Pons (tissue), 1 donor: Measurements from ENCODE around the gene GALNT4.

Experiments used
- DNase-seq: peaks from one replicate; pipeline ENCODE4 v3.0.0-alpha.2; 2016; ENCODE audit warnings: low spot score

Gene GALNT4

DNA sequence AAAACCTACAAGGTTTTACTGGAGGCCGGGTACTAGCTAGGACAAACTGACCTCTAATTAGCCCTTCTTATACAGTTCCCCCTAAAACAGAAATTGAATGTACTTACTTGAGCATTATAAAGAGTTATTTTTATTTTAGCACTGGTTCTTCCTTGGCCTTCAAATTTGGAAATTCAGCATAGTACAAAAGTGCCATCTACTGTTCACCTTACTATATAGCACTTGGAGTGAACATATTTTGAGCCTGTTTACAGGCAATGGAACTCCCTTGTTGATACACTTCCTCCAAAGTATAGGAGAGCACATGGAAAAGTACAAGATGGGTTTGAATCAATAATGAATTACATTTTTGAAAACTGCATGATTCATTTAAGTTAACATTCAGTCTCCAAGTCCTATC lies 5.1 kb upstream of the GALNT4 start:
- DNase-seq, result peak; percentile 80

- no peak for DNase-seq
Measured at GRCh38 chr12:89528434-89528833, 3.8 kb upstream of the GALNT4 start.

GRCh38 chr12:89525824-89526770 lies 1.5 kb upstream of the GALNT4 start, which contains the start of gene POC1B:
Gene POC1B (minus strand): TSS chr12:89526047. CDS start chr12:89525895, 152 bp downstream.
- peak; percentile 88 for DNase-seq

DNA sequence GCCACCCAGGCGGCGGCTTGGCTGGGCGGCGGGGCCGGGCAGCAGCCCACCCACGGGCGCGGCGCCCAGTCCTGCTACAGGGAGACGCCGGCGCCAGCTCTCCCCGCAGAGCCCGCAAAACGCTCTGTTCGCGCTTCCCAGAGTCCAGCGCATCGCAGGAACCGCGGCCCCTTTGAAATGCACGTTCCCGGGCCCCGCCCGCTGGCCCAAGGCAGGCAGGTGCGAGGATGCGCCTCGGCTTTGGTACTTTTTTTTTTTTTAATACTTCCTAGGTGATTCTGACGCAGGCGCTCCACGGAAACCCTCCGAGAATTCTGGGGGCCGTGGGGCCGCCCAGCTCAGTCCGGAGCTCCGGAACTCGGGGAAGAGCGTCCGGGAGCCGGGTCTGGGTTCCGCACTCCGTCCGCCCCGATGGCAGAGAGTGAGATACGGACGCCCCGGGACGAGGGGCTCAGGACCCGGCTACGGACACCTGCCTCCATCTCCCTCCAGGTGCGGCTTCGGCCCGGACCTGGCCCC lies 768 bp upstream of the GALNT4 start:
- DNase-seq, result no peak

DNA sequence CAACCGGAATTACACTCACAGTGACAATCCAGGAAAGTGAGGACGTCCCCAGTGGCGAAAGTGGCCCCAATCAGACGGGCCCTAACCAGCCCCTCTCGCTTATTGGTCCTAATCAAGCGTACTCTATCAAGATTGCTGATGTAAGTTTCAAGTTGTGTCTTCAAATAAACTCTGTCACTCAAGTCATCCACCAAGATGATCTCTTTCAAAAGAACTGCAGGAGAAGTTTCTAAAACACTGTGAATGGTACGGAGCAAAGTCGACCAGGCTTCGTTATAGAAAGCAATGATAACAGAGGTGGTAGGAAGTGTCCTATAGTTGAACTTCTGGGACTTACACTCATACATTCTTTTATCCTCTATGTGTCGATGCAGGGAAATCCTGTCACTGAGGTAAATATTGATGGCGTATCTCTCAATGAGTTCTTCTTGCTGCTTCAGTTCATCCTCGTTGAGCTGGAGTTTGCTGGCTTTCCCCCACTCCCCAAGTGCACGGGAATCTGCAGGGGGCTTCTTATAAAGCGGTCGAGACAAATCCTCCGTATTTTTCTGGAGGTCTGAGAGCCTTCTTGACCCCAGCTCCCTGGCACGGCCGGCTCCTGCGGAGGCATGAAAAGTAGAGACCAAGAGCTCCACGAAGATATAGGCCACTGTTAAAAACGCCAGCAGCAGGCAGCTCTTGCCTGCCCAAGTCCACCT lies 604 bp downstream of the GALNT4 start:
- DNase-seq, result peak; percentile 28

DNA sequence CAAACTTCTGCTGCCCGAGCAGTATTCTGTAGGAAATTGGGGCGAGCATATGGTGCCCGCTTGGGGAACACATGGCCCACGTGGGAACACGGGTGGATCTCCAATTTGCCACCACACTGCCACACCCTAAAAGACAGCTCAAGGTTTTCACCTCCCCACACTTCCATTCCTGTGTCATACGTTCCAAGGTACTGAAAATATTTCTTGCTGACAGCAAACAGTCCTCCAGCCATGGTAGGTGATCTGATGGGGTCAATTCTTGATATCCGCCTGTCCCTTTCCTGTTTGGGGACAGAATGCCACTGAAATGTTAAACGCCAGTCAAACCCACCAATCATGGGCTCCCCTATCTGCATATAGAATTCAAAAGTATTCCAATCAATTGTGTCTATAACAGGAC lies 1.2 kb downstream of the GALNT4 start:
- no peak for DNase-seq

- DNase-seq, result no peak
Measured at GRCh38 chr12:89521364-89522223, 3.0 kb downstream of the GALNT4 start.

DNA sequence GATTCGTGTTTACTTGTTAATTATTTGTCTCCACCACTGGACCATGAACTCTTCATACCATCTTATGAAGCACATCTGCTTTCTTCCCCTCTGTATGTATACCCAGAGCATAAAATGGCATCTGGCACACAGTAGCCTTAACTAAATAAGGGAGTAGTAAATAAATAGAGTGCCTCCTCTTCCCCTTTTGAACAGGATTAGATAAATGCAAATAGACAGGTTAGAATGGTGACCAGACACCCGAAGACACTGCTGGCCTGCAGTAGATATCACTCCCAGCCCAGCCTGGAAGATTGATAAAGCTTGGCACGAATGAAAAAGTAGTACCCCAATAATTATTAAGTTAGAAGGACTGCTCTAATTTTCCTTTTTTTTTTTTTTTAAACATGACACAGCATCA lies 6.9 kb downstream of the GALNT4 start:
- no peak for DNase-seq

- DNase-seq, result no peak
Measured at GRCh38 chr12:89516633-89517032, 8.0 kb downstream of the GALNT4 start.

- DNase-seq, result no peak
Measured at GRCh38 chr12:89514751-89515150, 9.8 kb downstream of the GALNT4 start.

GRCh38 chr12:89513544-89513943 lies 11.1 kb downstream of the GALNT4 start:
- DNase-seq, result no peak

DNA sequence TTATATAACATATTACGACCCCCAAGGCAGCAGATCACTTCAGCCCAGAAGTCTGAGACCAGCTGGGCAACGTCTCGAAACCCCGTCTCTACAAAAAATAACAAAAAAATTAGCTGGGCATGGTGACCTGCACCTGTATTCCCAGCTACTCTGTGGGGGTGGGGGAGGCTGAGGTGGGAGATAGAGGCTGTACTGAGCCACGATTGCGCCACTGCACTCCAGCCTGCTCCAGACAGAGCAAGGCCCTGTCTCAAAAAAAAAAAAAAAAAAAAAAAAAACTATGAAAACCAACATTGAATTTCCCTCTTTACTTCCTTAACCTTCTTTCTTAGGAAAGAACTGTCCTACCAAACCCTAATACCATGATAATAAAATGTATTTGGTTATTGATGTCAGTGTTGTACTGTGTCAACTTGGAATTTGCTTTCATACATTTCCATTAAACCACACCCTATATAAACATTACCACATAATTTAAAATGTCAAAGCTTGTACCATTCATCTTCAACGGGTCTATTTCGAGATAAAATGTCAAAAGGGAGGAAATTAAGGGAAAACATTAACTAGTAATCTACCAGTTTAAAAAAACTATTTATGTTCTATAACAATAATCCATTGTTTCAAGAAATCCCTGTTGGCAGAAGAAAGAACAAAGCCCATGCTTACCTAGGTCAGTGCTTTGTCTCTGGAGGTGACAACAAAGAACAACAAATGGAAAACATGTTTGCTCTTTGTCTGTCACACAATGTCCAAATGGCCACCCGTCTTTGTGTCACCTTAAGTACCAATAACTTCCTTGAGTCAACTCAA lies 17.4 kb downstream of the GALNT4 start:
- DNase-seq, result peak; percentile 73

GRCh38 chr12:89506050-89506449 lies 18.5 kb downstream of the GALNT4 start:
- DNase-seq, result no peak

DNA sequence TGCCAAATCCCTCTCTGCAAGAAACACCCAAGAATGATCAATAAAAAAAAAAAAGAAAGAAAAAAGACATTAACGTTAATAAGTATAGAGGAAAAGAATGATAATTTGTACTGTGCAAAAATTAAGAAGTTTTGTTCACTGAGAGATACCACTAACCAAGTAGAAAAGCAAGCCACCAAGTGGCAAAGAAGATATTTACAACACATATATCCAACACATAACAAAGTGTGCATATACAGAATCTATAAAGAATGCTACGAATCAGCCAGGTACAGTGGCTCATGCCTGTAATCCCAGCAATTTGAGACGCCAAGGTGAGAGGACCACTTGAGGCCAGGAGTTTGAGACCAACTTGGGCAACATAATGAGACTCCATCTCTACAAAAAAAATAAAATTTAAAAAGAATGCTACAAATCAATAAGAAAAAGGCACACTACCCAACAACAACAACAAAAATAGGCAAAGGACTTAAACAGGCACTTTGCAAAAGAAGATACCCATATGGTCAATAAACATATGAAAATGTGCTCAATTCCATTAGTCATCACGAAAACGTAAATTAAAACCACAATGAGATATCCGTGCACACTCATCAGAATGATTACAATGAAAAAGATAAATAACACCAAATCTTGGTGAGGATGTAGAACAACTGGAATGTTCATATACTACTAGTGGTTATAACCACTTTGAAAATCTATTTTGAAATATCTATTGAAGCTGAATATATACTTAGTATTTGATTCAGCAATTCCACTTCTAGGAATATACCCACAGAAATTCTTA lies 19.8 kb downstream of the GALNT4 start:
- no peak for DNase-seq

GRCh38 chr12:89501793-89502192 lies 22.8 kb downstream of the GALNT4 start:
- no peak for DNase-seq

GRCh38 chr12:89499857-89500256 lies 24.7 kb downstream of the GALNT4 start:
- no peak for DNase-seq

GRCh38 chr12:89497467-89497866 lies 27.1 kb downstream of the GALNT4 start:
- DNase-seq, result no peak

DNA sequence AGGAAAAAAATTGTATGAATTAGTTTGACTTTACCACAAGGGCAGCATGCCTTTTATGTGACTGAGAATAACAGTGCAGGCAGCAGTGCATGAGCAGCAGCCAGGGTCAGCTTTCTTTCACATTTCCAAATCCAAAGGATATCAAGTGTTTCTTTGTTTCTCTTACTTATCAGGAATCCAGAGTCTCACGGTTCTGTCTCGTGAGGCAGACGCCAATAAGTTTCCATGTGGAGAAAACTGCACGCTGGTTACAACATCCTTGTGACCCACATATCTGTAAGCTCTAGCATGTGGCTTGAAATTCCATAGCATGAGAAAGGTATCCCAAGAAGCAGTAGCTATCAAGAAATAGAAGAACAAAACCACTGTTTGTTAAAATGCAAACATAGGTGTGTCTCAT lies 27.6 kb downstream of the GALNT4 start:
- DNase-seq, result no peak

- DNase-seq, result no peak
Measured at GRCh38 chr12:89494411-89495231, 30.0 kb downstream of the GALNT4 start.
